Mesenchymal stem cell (in vitro differentiated cells and primary cell): ENCODE data around the gene ZNF791.

Source experiments
- DNase-seq: peaks from one replicate; pipeline ENCODE4 v3.0.0-alpha.2; 2013
- H2AFZ ChIP-seq: one replicate; pipeline ENCODE4 v1.6.1; 2013; ENCODE audit warnings: low read depth, mild to moderate bottlenecking, control low read depth, inconsistent platforms, low read length, moderate library complexity
- H2AK5ac ChIP-seq: 2 replicates; pipeline ENCODE4 v1.6.1; 2013; ENCODE audit warnings: low read length, moderate library complexity, mild to moderate bottlenecking, inconsistent platforms; ENCODE audit not compliant: severe bottlenecking
- H2BK120ac ChIP-seq: one replicate; pipeline ENCODE4 v1.6.1; 2013; ENCODE audit warnings: low read depth, mild to moderate bottlenecking, inconsistent platforms, low read length, moderate library complexity
- H2BK12ac ChIP-seq, 2 experiments: one replicate each; pipeline ENCODE4 v1.6.1; 2013; ENCODE audit warnings: inconsistent platforms in 2 of 2, low read length in 2 of 2, mild to moderate bottlenecking in 2 of 2, moderate library complexity in 2 of 2, control low read depth in 1 of 2
- H2BK15ac ChIP-seq: one replicate; pipeline ENCODE4 v1.6.1; 2013; ENCODE audit warnings: mild to moderate bottlenecking, low read depth, inconsistent platforms; ENCODE audit not compliant: poor library complexity, severe bottlenecking
- H2BK5ac ChIP-seq: 2 replicates; pipeline ENCODE4 v1.6.1; 2013; ENCODE audit warnings: low read depth, mild to moderate bottlenecking, low read length, control low read depth, inconsistent platforms; ENCODE audit not compliant: poor library complexity, severe bottlenecking
- H3K14ac ChIP-seq, 2 experiments: one replicate each; pipeline ENCODE4 v1.6.1; 2013; ENCODE audit warnings: inconsistent platforms in 2 of 2, low read length in 2 of 2, control low read depth in 1 of 2, mild to moderate bottlenecking in 1 of 2, moderate library complexity in 1 of 2
- H3K18ac ChIP-seq, 2 experiments: one replicate each; pipeline ENCODE4 v1.6.1; 2013; ENCODE audit warnings: inconsistent platforms in 2 of 2, low read length in 2 of 2, control low read depth in 1 of 2, low read depth in 1 of 2, mild to moderate bottlenecking in 1 of 2
- H3K23ac ChIP-seq, 2 experiments: one replicate each; pipeline ENCODE4 v1.6.1; 2013; ENCODE audit warnings: inconsistent platforms in 2 of 2, low read length in 2 of 2, mild to moderate bottlenecking in 2 of 2, moderate library complexity in 2 of 2, control low read depth in 1 of 2
- H3K27ac ChIP-seq: 2 replicates; pipeline ENCODE4 v1.5.1; 2013; ENCODE audit warnings: mild to moderate bottlenecking, moderate library complexity, low read length, control low read depth, inconsistent platforms; ENCODE audit not compliant: poor library complexity, severe bottlenecking
- H3K27me3 ChIP-seq, 2 experiments: 2 replicates each; pipeline versions ENCODE4 v1.6.1 to v1.7.0; 2013; ENCODE audit warnings: low read length in 2 of 2, mild to moderate bottlenecking in 2 of 2, moderate library complexity in 2 of 2, control low read depth in 1 of 2, inconsistent platforms in 1 of 2; ENCODE audit not compliant: control insufficient read depth in 1 of 2, insufficient read depth in 1 of 2
- H3K36me3 ChIP-seq, 2 experiments: 2 replicates each; pipeline versions ENCODE4 v1.6.1 to v1.7.0; 2013; ENCODE audit warnings: low read length in 2 of 2, control low read depth in 1 of 2, inconsistent platforms in 1 of 2, low read depth in 1 of 2, mild to moderate bottlenecking in 1 of 2; ENCODE audit not compliant: insufficient read depth in 2 of 2, control insufficient read depth in 1 of 2
- H3K4ac ChIP-seq, 2 experiments: one replicate each; pipeline ENCODE4 v1.6.1; 2013; ENCODE audit warnings: inconsistent platforms in 2 of 2, low read length in 2 of 2, mild to moderate bottlenecking in 2 of 2, moderate library complexity in 2 of 2, control low read depth in 1 of 2, low read depth in 1 of 2
- H3K4me1 ChIP-seq: 2 replicates; pipeline ENCODE4 v1.6.1; 2013; ENCODE audit warnings: low read depth, low read length, control low read depth; ENCODE audit not compliant: control insufficient read depth, insufficient read depth
- H3K4me2 ChIP-seq: 2 replicates; pipeline ENCODE4 v1.6.1; 2013; ENCODE audit warnings: low read length, mild to moderate bottlenecking, inconsistent platforms; ENCODE audit not compliant: poor library complexity, severe bottlenecking
- H3K4me3 ChIP-seq, 2 experiments: 2 replicates each; pipeline versions ENCODE4 v1.5.1 to v1.7.0; 2013; ENCODE audit warnings: low read length in 2 of 2, mild to moderate bottlenecking in 2 of 2, control low read depth in 1 of 2, low read depth in 1 of 2; ENCODE audit not compliant: insufficient read depth in 1 of 2
- H3K79me1 ChIP-seq: replicated peaks from 2 replicates; pipeline ENCODE4 v1.6.1; 2013; ENCODE audit warnings: mild to moderate bottlenecking, control low read depth, low read length, inconsistent platforms; ENCODE audit not compliant: poor library complexity, severe bottlenecking
- H3K9ac ChIP-seq: 2 replicates; pipeline ENCODE4 v1.7.0; 2013; ENCODE audit warnings: mild to moderate bottlenecking, low read length, moderate library complexity
- H3K9me3 ChIP-seq: 2 replicates; pipeline ENCODE4 v1.7.0; 2013; ENCODE audit warnings: mild to moderate bottlenecking, low read length; ENCODE audit not compliant: control insufficient read depth
- H4K8ac ChIP-seq: one replicate; pipeline ENCODE4 v1.6.1; 2013; ENCODE audit warnings: inconsistent platforms, mild to moderate bottlenecking, low read length, moderate library complexity
- H4K91ac ChIP-seq: one replicate; pipeline ENCODE4 v1.6.1; 2013; ENCODE audit warnings: mild to moderate bottlenecking, low read length, inconsistent platforms
- WGBS: methylation state at CpG from one replicate; pipeline ENCODE4 v1.1.7; 2013; ENCODE audit warnings: mixed read lengths; 5-methylcytosine and 5-hydroxymethylcytosine counted together

ZNF791 gene

DNA sequence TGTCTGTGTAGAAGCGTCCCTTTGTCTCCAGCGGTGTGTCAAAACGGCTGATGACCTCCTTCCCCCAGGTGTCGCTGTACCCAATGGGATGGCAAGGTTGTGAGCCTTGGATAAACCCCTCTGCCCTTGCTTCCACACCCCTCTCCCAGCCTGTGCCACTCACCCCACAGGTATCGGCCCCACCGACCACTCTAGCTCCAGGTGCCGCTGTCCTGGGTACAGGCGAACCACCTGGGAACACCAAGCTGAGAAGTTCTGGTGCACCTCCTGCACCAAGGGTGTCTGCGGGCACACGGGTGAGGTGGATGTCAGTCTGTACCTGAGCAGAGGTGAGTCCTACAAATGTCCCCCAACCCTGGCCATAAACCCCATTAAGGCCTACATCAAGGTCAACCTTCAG lies 39.2 kb downstream of the ZNF791 start:
- Histone ChIP-seq H2BK5ac (no peak overlapping the region), H3K23ac (no peak overlapping the region), H3K9ac (no peak overlapping the region), H3K27ac (no peak overlapping the region), H2AK5ac (no peak overlapping the region), H3K4ac (no peak overlapping the region), H2AFZ (no peak overlapping the region), H2BK12ac (no peak overlapping the region), H4K8ac (no peak overlapping the region), H3K4me2 (no peak overlapping the region), H3K27me3 (no peaks in the 10 kb centered on the region), H4K91ac (no peak overlapping the region), H3K79me1 (no peaks in the 10 kb centered on the region), H3K18ac (no peak overlapping the region), H3K4me1 (peaks cover 2% of the 10 kb centered on the region), H3K14ac (no peak overlapping the region), H3K4me3 (no peak overlapping the region), H3K9me3 (no peaks in the 10 kb centered on the region), H2BK15ac (no peak overlapping the region), H3K36me3 (peaks cover 13 to 47% of the 10 kb centered on the region in 2 experiments), H2BK120ac (no peak overlapping the region)
- 95% methylated on average over 10 of the region's 10 CpGs for WGBS
- DNase-seq = no peak

DNA sequence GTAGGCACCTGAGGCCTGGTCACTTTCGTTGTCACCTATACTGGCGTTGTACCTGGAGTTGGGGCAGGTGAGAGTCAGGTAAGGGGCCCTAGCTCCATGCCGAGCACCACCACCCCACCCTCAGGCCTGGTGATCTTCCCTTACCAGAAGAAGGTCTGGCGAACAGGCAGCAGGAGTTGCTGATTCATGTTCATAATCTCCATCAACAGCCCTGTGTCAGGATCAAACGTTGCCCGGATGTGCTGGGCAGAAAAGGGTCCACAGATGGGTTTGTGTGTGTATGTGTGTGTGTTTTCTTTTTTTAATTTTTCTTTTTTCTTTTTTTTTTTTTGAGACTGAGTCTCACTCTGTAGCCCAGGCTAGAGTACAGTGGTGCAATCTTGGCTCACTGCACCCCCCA lies 41.5 kb downstream of the ZNF791 start:
- Histone ChIP-seq H2AK5ac (no peak overlapping the region), H3K9ac (no peak overlapping the region), H2BK12ac (no peak overlapping the region), H3K27me3 (no peaks in the 10 kb centered on the region), H2BK5ac (no peak overlapping the region), H2BK120ac (no peak overlapping the region), H3K9me3 (no peaks in the 10 kb centered on the region), H3K27ac (no peak overlapping the region), H3K4me1 (peaks cover 2% of the 10 kb centered on the region), H3K14ac (no peak overlapping the region), H3K79me1 (peaks cover 3% of the 10 kb centered on the region), H3K23ac (no peak overlapping the region), H2BK15ac (no peak overlapping the region), H3K18ac (no peak overlapping the region), H4K8ac (no peak overlapping the region), H3K36me3 (peaks cover 30 to 62% of the 10 kb centered on the region in 2 experiments), H4K91ac (peak overlapping the region; percentile 43), H3K4me3 (no peak overlapping the region), H3K4ac (no peak overlapping the region), H3K4me2 (no peak overlapping the region), H2AFZ (no peak overlapping the region)
- no peak for DNase-seq
- 93% methylated on average over 3 of the region's 6 CpGs for WGBS

DNA sequence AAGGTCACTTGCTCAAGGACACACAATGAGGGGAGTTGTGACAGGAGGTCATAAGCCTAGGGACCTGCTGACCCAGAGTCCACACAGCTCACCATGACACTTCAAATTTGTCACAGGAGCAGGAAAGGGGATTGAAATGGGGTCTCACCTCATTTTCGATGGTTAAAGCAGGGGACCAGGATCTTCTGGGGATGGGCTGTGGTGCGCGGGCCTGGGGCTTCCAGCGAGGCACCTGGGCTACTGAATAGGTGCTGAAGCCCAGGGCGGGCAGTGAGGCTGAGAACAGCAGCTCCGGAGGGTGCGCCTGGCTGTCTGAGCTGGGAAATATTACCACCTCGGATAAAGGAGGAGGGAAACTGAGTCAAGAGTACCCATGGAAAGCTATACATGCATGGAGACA lies 44.8 kb downstream of the ZNF791 start:
- WGBS = 97% methylated on average over 8 of the region's 8 CpGs
- no peaks in the 10 kb centered on the region for H3K27me3 ChIP-seq
- peaks cover 50 to 66% of the 10 kb centered on the region in 2 experiments for H3K36me3 ChIP-seq
- H2AFZ ChIP-seq = no peak overlapping the region
- no peak for DNase-seq
- H3K18ac ChIP-seq = no peak overlapping the region
- no peak overlapping the region for H3K4ac ChIP-seq
- no peak overlapping the region for H2AK5ac ChIP-seq
- no peak overlapping the region for H2BK12ac ChIP-seq
- H4K91ac ChIP-seq = no peak overlapping the region
- no peak overlapping the region for H3K4me3 ChIP-seq
- H2BK15ac ChIP-seq = no peak overlapping the region
- no peak overlapping the region for H3K4me2 ChIP-seq
- H2BK120ac ChIP-seq = no peak overlapping the region
- peaks cover 6% of the 10 kb centered on the region for H3K79me1 ChIP-seq
- no peak overlapping the region for H3K23ac ChIP-seq
- H3K27ac ChIP-seq = no peak overlapping the region
- H3K9me3 ChIP-seq = no peaks in the 10 kb centered on the region
- H3K14ac ChIP-seq = no peak overlapping the region
- no peak overlapping the region for H3K9ac ChIP-seq
- H2BK5ac ChIP-seq = no peak overlapping the region
- no peak overlapping the region for H4K8ac ChIP-seq
- no peaks in the 10 kb centered on the region for H3K4me1 ChIP-seq

DNA sequence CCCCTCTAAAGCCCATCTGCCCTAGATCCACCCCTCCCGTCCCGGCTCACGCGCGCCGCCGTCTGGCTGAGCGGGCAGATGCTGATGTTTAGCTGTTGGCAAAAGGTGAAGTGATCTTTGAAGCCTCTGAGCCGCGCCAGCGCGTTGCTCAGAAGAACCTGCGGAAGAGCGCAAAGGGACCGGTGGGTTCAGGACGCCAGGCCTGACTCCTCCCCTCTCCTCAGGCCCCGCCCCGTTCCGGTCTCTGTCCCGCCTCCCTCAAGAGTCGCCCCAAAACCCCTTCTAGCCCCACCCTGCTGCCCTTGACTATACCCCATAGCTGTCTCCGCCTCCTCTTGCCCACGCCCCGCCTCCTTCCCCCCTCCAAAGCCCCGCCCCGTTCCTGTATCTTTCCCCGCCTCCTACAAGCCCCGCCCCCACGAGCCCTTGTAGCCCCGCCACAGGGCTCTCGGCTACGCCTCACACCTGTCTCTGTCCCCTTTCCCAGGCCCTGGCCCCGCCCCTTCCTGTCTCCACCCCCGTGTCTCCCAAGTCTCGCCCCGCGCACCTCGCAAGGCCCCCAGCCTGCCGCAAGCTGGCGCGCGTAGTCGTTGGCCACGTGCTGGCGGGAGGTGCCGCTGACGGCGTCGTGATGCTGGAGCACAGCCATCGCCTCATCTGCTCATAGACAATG lies 46.3 kb downstream of the ZNF791 start:
- Histone ChIP-seq H4K8ac (peak overlapping the region; percentile 49), H2AFZ (no peak overlapping the region), H3K27me3 (no peaks in the 10 kb centered on the region), H4K91ac (peak overlapping the region; percentile 83), H3K4ac (no peak overlapping the region), H2BK12ac (no peak overlapping the region), H3K9ac (no peak overlapping the region), H3K23ac (no peak overlapping the region), H3K79me1 (peaks cover 6% of the 10 kb centered on the region), H3K4me3 (no peak overlapping the region), H3K4me2 (no peak overlapping the region), H3K4me1 (no peaks in the 10 kb centered on the region), H2BK5ac (no peak overlapping the region), H3K9me3 (no peaks in the 10 kb centered on the region), H2BK120ac (no peak overlapping the region), H3K18ac (no peak overlapping the region), H3K27ac (no peak overlapping the region), H3K14ac (no peak overlapping the region), H2AK5ac (no peak overlapping the region), H2BK15ac (no peak overlapping the region), H3K36me3 (peaks cover 53 to 76% of the 10 kb centered on the region in 2 experiments)
- no peak for DNase-seq
- 88% methylated on average over 50 of the region's 50 CpGs for WGBS
